GM19438 (cell line): ENCODE results near the gene RACK1.

Experiments used
- ATAC-seq: cut with Tn5 transposase; IDR thresholded peaks from one replicate; pipeline ENCODE4 v1.9.1; 2021; ENCODE audit warnings: low read depth; ENCODE audit not compliant: unreplicated experiment

RACK1 gene

DNA sequence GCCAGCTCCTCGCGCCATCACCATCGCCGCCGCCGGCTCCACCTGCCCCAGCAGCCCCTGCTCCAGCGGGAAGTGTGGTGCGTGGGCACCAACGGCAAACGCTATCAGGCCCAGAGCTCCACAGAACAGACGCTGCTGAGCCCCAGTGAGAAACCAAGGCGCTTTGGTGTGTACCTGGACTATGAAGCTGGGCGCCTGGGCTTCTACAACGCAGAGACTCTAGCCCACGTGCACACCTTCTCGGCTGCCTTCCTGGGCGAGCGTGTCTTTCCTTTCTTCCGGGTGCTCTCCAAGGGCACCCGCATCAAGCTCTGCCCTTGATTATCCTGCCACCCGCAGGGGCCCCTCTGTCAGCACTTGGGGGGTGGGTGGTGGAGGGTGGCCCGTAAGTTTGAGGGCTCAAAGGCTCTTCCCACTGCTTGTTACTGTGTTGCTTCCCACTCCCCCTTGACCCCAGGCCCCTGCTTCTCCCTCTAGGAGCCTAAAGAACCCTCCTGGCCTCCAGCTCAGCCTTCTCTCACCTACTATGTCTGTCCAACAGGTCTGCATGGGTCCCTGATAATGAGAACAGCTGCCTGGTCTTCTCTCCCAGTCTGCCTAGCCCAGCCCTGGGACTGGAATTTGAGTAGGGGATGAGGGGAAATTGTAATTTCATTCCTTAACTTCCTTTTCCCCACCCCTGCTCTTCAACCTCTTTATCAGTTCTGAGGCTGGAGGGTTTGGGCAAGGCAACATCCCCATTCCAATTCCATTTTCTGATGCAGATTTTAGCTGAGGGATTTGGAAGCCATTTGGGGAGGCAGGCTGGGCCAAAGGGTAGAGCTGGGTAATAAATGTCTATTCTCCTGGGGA lies 9.0 kb downstream of the RACK1 start:
- ATAC-seq: no peak

DNA sequence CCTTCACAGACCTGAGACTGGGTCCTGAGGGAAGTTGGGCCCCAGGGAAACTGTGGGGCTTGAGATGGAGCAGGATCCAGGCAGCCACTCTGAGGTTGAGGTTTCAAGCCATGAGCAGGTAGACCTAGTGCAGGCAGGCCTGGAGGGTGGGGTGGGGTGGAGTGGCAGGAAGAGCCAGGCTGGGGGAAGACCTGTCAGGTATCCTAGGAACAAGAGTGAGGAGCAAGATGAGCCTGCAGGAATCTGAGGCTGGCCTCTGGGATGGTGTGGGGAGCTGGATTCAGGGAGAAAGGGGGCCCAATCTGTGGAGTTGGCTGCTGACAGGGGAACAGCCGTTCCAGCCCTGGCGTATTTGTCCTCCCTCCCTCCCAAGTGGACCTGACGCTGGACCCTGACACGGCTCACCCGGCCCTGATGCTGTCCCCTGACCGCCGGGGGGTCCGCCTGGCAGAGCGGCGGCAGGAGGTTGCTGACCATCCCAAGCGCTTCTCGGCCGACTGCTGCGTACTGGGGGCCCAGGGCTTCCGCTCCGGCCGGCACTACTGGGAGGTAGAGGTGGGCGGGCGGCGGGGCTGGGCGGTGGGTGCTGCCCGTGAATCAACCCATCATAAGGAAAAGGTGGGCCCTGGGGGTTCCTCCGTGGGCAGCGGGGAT lies 9.8 kb downstream of the RACK1 start:
- ATAC-seq: no peak

GRCh38 chr5:181233088-181233800 lies 10.5 kb downstream of the RACK1 start:
- ATAC-seq: no peak

GRCh38 chr5:181232593-181232992 lies 11.1 kb downstream of the RACK1 start:
- no peak for ATAC-seq

DNA sequence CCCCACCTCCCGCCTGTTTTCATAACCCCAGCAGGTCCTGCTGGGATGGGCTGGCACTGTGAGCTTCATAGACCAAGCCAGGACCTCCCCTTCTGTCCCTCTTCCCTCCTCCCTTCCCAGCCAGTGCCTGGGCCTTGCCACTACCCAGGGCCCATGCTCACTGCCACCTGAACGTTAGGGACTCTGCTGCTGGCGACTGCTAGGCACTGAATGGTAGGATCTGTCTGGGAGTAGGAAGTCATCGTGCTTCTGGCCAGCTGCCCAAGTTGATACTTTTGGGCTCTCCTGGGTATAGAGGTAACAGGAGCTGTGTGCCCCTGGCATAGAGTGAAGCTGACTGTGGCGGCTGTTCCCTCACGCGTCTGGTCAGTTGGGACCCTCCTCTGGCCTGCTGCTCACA lies 12.3 kb downstream of the RACK1 start:
- no peak for ATAC-seq

- ATAC-seq: no peak
Observed at GRCh38 chr5:181230551-181230950, 13.2 kb downstream of the RACK1 start.

- no peak for ATAC-seq
Observed at GRCh38 chr5:181229996-181230395, 13.7 kb downstream of the RACK1 start.

DNA sequence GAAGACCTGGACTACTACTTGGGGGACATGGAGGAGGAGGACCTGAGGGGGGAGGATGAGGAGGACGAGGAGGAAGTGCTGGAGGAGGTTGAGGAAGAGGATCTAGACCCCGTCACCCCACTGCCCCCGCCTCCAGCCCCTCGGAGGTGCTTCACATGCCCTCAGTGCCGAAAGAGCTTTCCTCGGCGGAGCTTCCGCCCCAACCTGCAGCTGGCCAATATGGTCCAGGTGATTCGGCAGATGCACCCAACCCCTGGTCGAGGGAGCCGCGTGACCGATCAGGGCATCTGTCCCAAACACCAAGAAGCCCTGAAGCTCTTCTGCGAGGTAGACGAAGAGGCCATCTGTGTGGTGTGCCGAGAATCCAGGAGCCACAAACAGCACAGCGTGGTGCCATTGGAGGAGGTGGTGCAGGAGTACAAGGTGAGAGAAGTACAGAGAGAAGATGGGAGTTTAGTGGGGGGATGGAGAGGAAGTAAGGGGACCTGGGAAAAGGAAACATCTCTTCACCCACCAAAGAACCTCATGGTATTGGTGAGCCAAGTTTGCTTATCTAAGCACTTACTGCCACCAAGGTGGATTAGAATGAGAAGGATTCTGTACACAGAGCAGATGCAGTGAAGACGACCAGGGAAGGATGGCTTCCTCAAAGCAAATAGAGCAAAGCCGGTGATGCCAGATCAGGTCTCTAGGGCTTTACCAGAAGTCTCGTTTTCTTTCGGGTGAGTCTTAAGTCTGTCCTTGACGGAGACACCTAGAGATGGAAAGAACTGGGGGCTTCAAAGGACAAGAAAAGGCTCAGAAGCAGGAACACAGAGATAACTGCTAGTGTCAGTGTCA lies 19.1 kb downstream of the RACK1 start:
- no peak for ATAC-seq

DNA sequence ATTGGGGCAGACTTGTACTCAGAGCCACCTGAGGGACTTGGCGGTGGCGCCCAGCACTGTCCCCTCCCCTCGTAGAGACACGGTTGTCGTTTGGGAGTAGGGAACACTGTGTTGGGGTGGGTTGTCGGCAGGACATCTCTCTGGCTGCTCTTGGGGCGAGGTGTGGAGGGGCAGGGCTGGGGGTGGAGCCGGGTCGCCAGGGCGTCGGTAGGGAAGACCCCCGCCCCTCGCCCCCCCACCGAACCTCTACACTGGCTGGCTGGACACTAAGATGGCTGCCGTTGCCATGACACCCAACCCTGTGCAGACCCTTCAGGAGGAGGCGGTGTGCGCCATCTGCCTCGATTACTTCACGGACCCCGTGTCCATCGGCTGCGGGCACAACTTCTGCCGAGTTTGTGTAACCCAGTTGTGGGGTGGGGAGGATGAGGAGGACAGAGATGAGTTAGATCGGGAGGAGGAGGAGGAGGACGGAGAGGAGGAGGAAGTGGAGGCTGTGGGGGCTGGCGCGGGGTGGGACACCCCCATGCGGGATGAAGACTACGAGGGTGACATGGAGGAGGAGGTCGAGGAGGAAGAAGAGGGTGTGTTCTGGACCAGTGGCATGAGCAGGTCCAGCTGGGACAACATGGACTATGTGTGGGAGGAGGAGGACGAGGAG lies 19.8 kb downstream of the RACK1 start:
- ATAC-seq: no peak

DNA sequence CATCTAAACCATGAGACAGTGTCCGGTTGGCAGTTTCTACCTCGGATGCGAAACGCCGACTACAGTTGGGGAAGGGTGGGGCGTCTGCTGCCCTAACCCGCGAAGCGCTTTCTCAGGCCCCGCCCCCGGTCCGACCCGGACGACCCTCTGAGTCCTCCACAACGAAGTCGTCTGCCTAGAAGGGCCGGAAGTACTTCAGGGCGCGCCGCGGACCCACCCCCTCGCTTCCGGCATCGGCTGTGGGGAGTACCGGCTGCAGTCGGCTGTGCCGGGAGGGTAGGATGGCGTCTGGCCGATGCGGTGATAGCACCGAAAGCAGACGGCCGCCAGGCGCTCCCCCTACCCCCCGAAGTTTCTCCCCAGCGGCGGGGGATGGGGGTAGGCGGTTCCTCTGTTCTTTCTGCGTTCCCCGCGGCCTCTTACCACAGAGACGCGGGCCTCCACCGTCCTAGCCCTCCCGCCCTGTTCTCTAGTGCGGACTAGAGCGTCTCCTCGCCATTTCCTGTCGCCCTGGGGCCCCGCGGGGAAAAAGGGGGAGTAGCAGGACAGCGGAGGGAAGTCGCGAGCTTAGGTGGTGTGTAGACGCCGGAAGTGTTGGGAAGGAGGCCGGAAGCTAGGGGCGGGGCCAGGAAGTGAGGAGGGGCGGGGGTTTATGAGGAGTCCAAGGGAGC lies 20.5 kb downstream of the RACK1 start, which contains the start of gene TRIM41:
TRIM41 (plus strand) TSS at position 224 of the 671 bp plus-strand sequence. CDS start 719 bp downstream, outside the sequence.
- peak; percentile 55 for ATAC-seq

DNA sequence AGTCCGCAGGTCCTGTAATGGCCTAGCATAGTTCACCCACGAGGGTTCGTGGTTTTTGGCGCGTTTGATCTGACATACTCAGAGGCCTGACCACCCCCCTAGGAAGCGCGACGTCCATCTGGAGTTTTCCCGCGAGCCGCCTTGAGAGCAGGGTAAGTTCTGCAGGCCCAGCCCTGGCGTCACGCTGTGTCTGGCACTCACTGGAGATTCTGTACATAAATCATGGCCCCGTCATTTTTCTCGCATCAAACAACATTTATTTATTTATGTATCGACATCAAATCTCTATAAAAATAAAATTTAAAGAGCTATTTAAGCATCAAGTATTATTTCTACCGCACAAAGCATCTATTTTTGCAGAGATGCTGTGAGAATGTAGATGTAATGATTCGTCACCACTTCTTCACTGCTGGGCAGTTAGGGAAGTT lies 21.1 kb downstream of the RACK1 start:
- ATAC-seq: peak; percentile 2

DNA sequence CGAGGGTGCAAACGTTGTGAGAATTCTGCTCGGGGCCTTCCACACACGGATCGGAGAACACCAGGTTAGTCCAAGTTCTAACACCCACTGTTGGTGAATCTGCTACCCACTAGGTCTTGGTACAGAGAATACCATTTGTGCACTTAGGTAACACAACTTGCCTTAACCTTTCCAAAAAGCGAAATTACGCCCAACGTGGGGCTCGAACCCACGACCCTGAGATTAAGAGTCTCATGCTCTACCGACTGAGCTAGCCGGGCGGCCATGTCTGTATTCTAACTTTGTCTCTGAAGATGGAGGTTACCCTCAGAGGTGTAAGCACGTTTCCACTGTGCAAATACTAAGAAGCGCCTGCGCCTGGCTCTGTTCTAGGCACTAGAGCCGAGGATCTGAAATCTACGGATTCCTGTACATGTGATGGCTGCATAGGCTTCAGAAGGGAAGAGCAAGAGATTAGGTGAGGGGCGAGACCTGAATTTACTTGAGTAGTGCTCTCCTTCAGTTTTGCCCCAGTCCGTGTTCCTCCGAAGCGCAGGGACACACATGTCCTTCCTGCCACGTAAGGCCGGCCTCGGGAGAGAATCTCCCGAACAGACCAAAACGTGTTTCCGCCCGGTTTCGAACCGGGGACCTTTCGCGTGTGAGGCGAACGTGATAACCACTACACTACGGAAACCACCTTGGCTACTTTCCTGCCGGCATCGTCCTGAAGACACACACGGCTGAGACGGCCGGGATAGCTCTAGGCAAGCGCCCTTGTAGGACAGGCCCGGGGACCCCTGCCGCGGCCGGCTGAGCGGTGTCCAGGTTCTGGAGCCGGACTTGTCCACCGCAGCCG lies 21.7 kb downstream of the RACK1 start:
- peak; percentile 36 for ATAC-seq

- ATAC-seq: no peak
Observed at GRCh38 chr5:181221105-181221791, 22.5 kb downstream of the RACK1 start.

DNA sequence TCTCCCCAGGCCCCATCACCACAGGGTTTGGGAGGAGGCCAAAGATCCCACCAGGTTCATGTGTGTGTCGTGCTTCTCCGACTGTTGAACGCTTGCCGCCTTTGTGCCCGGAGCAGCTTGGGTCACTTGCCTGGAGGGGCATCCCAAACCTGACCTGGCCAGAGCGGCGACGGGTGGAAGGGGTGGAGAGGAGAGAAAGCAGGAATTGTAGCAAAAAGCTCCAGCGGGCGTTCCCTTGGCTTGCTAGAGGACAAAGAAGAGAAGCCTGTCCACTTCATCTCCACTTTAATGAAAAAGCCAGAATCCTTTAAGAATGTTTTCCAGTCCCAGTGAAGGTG lies 23.6 kb downstream of the RACK1 start:
- no peak for ATAC-seq

DNA sequence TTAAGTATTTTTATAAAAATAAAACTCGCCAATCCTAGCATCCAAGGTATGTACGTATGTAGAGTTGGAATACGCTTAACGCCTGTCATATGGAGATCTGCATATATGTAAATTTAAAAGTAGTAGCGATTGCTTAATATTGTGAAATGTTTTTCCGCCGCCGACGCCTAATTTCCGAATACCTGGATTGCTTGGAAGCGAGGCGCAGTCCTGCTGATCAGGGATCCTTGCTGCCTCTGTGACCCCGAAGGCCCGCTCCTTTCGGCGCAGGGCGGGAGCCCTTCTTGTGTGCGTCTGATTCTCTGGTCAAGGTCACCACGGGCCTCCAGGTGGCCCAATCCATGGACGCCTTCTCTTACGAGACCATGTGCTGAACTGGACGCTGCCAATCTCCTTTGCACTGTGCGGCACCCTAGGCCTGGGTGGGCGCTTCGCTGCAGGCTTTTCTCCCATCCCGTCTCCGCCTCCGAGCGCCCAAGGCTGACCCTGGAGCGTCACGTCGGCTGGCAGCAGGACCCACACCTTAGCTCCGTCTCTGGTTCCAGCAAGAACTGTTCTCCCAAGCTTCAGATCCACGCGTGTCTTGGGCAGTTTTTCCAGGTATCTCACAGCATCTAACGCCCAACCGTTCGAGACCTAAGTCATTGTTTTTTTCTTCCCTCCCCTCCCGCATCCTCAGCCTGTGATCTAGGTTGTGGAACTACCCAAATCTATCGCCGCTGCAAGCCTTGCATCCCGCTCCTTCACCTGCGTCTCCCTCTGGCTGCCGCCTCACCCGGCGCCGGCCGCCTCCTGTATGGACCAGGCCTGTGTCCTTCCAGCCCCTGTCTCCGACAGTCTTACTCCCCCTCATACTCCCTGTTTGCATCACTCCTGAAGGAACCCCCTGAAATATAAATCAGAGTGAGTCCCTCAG lies 24.2 kb downstream of the RACK1 start:
- no peak for ATAC-seq

GRCh38 chr5:181218795-181219124 lies 24.9 kb downstream of the RACK1 start:
- no peak for ATAC-seq

- no peak for ATAC-seq
Observed at GRCh38 chr5:181217803-181218062, 26.0 kb downstream of the RACK1 start.
